NCI-H510A (cell line): ENCODE measurements around the gene NNMT.

Source experiments
- DNase-seq: peaks from one replicate; lab custom pipeline; 2025; lab: John Stamatoyannopoulos, UW

Gene NNMT

DNA sequence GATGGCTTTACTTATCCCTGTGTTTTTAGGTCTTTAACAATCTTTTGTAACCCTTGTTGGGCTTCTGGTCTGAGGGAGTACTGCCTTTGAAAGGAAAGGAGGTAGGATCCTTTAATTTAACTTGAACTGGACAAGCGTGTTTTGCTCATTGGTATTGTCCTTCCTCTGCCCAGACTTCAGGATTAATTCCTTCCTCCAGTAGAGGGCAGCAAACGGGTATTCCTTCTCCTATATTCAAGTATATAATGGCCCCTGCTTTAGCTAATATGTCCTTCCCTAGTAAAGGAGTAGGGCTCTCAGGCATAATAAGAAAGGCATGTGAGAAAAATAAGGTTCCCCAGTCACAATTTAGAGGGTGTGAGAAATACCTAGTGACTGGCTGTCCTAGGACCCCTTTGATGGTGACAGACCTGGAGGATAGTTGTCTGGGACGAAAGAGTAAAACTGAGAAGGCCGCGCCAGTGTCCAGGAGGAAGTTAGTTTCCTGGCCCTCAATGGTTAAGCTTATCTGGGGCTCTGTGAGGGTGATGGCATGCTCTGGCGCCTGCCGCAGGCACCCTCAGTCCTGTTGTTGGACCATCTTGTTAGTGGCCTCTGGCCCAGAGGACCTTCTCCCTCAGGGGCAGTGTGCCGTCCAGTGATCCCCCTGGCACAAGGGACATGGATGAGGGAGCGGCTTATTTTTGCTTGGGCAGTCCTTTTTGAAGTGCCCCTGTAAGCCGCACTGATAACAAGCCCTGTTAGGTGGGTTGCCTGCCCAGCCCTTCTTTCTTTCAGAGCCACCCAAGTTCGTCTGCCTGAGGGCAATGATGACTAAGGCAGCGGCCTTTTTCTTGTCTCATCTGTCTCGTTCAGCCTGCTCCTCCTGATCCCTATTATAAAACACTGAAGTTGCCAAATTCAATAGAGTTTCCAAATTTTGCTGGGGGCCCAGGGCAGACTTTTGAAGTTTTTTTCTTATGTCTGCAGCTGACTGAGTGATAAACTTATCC is 52.3 kb downstream of the NNMT start:
- no peak for DNase-seq

DNA sequence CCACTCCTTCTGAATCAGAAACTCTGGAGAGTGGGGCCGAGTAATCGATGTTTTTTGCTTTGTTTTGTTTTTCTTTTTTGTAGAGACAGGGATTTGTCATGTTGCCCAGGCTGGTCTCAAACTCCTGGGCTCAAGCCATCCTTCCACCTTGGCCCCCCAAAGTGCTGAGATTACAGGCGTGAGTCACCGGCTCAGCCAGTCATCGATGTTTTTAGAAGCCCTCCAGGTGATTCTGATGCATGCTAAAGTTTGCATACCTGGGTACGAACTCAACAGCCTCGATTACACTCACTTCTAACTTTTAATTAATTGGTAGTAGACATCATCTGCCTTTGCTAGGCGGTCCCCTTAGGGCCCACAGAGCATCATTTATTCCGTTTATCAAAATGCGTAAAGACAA is 53.8 kb downstream of the NNMT start:
- no peak for DNase-seq

DNA sequence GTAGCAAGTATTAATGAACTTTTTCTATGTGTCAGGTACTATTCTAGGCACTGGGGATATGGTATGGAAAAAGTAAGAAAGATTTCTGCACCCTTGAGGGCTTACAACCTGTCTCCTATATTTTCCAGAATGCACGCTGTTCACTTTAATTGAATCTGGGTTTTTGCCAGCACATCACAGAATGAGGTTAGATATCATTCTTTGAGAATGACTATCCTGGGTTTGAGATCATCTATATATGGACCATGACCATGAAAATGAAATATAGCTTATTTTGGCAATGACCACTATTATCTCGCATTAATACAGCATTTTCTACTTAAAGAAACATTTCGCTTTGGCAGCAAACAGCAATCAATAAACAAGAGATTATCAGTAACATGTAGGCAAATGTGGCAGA is 57.2 kb downstream of the NNMT start:
- DNase-seq, result no peak

DNA sequence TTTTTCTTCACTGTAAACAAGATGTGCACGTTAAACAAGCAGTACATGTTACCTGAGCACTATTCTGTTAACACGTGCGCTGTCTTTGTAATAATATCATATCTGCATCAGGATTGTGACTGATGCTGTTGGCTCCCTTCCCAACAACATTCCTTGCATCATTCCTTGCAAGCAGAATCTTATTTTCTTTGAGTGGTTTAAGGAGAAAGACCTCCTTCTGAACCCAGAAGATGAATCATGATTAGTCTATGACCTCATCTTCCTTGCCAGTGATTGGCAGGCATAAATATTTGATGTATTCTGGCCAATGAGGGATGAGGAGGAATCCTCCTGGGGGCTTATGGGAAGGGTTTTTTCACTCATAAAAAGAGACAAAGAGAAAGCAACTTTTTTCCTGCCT is 57.9 kb downstream of the NNMT start:
- no peak for DNase-seq

DNA sequence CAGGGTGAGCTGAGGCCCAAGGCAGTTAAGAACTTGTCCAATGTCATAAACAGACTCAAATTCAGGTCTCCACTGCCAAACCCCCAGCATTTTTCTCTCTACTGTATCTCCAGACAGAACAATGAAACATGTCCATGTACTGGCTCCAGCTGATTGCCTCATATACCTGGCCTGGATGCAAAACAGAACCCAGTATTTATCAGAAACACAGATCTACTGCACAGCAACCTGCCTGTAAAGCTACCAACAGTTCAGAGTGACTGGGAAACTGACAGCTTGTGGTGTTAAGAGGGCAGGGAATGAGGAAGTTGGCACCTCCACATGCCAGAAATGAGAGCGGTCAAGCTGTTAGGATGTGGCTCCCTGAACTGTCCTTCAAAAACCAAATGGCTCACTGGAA is 62.5 kb downstream of the NNMT start:
- DNase-seq, result no peak

DNA sequence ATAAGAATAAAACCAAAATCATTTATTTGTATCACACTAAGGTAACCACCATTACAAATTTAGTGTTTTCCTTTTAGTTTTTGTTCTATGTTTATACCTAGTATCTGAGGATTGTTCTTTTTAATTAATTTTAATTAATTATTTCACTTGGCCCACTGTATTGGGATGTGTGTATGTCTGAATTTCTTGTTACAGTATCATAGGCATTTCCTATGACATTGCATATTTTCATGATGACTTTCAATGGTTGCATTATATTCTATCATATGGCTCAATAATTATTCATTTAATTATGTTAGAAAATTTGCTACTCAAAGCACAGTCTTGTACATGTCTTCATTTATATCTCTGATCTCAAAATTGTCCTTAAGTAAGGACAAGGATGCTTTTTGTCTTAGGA is 63.1 kb downstream of the NNMT start:
- no peak for DNase-seq

DNA sequence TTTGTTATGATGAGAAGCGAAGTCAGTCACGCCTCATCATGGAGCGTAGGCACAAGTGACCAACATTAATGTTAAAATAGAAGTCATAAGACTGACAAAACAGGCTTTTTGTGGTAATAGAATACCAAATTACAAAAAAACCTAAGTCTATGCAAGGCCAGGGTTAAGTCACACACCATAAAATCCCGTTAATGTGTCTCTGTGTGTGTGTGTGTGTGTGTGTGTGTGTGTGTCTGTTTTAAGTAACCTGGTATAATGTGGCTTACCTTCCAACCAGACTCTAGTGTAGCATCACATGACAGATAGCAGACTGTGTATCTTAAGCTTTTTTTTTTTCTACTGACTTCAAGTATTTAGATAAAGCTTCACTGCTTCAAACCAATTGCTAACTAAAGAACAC is 66.1 kb downstream of the NNMT start:
- no peak for DNase-seq

DNA sequence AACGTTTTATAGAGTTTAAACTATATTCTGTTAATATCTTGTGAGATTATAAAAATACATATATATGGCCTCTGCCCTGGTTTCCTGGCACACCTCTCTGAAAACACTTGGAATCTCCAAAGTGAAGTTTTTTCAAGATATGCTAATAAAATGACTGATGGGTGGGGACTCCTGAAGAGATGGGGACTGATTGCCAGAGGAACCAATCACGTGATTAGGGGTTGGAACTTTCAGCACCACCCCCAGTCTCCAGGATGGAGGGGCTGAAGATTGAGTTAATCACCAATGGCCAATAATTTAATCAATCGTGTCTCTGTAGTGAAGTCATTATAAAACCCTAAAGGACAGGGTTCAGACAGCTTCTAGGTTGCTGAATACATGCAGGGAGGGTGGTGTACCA is 66.8 kb downstream of the NNMT start:
- no peak for DNase-seq
